SH-SY5Y (cell line): ENCODE measurements around the gene CTCF.

Experiments used
- GATA2 ChIP-seq: IDR thresholded peaks from 2 replicates; pipeline ENCODE4 v1.6.1; 2011; ENCODE audit warnings: mild to moderate bottlenecking, low read depth, low read length
- GATA3 ChIP-seq: IDR thresholded peaks from 2 replicates; pipeline ENCODE4 v1.6.1; 2011; ENCODE audit warnings: low read depth, mild to moderate bottlenecking, low read length, moderate library complexity

DNA sequence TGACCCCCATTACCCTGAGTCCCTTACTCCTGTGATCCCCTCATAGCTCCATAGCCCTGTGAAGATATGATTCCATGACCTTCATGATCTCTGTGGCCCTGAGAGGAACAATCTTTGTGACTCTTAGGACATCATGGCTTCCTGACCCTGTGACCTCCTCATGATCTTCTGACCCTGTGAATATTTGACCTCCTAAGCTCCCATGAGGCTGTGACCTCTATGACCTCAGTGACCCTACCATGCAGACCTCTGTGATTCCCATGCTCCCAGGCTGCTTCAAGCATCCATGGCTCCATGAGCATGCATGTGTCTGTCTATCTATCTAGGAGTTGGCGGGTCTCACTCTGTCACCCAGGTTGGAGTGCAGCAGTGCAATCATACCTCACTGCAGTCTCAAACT, 21.6 kb upstream of the CTCF start:
- TF ChIP-seq GATA2 (no peak), GATA3 (no peak)
